GM19023 (cell line): ENCODE data around the gene CMTR1.
A peak's percentile ranks its signal among the peaks of the same experiment; 100 is the strongest.
"Not testable (repeated sequence)": the region's sequence is repeated elsewhere in the genome, so short reads cannot be mapped to it uniquely, and the experiment has no call there.

Experiments
- ATAC-seq: cut with Tn5 transposase; IDR thresholded peaks from one replicate; pipeline ENCODE4 v1.9.1; 2021; ENCODE audit warnings: mild to moderate bottlenecking, moderate library complexity; ENCODE audit not compliant: unreplicated experiment

Gene CMTR1

DNA sequence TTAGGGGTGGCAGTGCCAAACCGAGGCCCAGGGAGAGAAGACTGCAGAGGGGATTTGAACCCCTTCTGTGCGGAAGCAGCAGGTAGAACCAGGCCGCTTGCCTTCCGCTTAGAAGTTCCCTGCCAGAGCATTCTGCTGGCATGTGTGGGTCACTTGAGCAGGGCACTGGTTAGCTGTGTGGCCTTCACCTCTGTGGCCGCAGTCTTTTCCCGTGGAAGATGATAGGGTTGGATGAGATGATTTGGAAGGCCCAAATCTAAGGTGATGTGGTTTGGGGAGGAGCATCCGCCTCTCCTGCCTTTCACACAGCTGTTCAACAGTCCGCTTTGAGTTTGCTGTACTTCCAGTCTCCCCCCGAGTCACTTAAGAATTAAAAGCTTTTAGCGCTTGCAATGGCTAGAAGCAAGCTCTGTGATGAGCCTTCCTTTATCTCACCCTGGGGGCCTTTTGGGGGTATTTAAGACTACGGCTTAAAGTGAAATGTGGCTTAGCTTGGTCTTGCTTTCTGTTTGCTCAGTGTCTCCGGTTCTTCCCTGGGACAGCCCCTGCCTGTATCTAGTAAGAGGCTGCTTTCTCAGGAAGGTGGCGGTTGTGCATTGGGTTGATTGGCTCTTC is 743 bp downstream of the CMTR1 start:
- ATAC-seq: peak; percentile 39

DNA sequence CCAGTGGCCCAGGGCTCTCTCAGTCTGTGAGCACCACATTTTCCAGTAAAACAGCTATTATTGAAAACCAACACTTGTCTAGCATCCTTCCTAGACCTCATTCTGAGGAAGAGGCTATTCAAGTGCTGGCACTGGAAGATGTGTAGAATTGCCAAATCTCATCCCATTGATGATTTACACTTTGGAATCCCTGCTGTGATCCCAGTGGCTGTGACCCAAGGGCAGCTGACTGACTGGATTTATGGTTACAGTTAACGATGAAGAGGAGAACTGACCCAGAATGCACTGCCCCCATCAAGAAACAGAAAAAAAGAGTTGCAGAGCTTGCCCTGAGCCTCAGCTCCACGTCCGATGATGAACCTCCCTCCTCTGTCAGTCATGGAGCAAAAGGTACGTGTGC is 2.4 kb downstream of the CMTR1 start:
- no peak for ATAC-seq

DNA sequence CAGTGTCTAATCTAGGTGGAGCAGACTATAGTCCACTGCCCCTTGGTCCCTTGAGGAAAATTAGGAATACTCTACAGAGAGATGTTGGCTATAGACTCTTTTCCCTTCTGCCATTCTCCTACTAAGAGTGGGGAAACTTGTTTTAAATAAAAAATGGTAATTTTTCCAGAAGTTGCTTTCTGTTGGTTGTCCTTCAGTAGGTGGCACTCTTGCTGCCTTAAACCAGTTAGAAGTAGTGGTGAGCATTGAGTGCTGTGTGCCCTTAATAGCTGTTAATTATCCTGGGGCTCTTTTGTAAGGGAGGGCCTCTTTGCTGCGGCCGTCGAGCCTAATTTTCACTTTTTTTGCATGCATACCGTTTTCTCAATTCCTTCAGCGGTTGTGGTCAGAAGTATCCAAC is 2.8 kb downstream of the CMTR1 start:
- ATAC-seq: no peak

DNA sequence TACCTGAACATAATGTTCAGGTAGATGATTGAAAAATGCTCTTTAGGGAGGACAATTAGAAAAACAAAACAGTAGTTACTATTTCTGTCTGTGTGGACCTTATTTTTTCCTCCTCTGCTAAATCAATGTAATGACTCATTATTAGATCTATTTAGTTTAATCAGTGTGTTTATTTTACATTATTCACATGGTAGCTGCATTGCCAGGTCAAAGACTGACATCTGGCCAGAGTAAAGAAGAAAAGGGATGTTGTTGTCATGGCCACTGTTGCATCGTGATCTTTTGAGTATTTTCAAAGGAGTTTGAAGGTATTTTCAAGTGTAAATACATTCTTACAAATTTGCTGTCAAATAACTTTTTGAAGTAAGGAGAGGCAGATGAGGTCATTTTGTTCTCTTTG is 5.9 kb downstream of the CMTR1 start:
- no peak for ATAC-seq

DNA sequence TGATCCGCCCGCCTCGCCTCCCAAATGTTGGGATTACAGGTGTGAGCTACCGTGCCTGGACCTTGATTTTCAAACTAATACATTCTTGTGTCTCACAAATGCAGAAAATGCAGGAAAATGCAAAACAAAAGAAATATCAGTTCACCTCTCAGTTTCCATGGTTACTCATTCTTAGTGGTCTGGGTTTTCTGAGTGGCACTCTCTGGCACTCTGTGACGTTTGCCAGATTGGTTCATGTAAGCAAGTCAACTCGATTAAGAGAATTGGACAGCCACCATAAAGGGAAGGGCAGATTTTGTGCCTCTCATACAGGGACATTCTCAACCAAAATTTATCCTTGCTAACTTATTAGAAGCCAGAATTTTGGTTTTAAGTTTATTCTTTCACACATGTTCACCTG is 8.6 kb downstream of the CMTR1 start:
- no peak for ATAC-seq

DNA sequence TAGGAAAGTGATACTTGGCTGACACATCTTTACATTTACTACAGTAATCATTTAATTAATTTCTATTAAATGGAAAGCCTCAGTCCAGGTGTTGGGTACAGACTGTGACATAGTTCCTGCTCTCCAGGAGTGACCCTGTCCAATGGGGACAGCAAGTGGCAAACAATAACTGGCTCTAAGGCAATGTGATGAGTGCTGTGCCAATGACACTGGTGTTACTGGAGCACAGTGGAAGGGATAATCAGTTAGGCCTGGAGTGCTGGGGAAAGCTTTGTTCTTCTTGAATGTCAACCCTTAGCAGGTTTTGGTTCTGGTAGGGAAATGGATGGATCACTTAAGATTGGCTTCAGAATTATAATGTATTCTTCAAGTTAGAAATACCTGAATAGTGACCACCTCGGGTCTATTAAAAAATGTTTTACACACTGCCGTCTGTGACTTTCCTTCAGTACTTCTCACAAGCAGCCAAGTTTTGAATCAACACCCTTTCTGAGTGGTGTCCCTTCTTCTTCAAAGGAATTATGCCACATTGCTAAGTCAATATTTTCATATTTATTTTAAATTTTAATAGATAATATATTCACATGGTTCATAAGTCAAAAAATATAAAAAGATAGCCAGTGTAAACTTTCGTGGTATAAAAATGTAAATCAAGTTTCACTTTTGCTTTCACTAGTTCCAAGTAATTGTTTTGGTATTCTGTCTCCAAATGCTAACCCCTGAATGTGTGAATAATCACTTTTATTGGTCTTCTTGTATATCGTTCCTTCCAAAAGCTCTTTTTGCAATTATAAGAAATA is 9.6 kb downstream of the CMTR1 start:
- no peak for ATAC-seq

DNA sequence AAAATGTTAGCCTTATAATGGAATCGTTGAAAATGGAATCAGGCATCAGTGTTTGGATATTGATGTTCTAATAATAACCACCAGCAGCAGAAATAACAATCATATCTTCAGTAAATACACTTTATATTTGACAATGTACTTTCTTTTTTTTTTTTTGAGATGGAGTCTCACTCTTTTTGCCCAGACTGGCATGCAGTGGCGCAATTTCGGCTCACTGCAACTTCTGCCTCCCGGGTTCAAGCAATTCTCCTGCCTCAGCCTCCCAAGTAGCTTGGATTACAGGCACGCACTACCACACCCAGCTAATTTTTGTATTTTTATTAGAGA is 10.2 kb downstream of the CMTR1 start:
- ATAC-seq: not testable (repeated sequence)

DNA sequence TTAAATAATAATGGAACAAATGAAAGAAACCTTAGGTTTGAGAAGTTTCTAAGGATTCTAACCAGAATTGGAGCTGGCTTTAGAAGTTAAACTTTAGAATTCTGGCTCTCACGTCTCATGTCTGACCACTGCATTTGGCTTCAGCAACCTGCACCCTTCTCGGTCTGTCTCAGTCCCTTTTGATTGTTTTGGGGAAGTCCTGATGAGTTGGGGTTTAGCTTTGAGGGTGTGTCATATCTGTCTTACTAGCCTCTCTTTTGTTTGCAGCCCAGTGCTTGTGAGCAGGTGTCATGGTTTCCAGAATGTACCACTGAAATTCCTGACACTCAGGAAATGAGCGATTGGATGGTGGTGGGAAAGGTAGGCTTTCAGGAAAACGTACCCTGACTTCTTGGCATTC is 17.0 kb downstream of the CMTR1 start:
- no peak for ATAC-seq

DNA sequence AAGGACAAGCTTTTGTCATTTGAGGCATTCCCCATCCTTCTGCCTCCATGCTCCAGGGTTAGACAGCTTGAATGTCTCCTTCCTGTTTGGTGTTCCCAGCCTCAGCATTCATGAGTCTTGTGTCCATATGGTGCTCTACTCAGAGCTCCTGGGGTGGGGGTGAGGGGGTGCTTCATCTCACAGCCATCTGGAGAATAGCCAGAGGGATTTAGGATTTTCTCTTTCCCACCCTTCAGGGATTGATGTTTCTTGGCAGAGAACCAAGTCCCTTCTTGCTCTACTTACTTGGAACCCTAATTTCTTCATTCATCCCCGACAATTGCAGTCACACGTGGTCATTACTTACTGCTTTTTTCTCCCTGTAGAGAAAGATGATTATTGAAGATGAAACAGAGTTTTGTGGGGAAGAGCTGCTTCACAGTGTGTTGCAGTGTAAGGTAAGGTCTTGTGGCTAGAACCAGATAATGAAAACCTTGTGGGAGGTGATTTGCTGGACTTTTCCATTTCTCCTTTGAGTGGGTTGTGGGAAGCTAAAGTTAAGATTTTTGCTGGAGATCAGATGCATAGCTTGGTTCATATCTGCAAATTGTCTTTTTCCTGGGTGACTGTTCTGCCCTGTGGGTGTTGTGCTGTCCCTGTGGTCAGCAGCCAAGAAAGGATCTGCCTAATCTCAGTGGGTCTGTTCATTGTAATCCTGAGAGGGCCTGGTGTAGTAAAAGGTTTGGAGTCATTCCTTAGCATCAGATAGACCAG is 18.6 kb downstream of the CMTR1 start:
- ATAC-seq: no peak

DNA sequence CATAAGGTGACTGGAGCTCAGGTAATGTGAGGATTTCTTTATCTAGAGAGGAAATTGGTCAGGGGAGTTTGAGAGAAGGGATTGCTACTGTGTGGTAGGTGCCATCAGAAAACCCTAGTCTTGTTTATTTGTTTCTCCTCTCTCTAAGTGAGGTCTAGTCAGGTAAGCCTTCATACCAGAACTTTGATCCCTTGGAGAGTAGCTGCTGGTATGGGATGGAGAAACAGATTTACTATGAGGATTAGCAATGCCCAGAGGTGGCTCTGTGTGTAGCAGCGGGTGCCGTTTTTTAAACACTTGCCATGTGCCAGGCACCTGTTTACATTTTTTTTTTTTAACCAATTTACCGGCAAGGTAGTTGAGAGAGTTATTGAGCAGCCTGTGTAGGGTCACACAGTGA is 19.5 kb downstream of the CMTR1 start:
- ATAC-seq: no peak

DNA sequence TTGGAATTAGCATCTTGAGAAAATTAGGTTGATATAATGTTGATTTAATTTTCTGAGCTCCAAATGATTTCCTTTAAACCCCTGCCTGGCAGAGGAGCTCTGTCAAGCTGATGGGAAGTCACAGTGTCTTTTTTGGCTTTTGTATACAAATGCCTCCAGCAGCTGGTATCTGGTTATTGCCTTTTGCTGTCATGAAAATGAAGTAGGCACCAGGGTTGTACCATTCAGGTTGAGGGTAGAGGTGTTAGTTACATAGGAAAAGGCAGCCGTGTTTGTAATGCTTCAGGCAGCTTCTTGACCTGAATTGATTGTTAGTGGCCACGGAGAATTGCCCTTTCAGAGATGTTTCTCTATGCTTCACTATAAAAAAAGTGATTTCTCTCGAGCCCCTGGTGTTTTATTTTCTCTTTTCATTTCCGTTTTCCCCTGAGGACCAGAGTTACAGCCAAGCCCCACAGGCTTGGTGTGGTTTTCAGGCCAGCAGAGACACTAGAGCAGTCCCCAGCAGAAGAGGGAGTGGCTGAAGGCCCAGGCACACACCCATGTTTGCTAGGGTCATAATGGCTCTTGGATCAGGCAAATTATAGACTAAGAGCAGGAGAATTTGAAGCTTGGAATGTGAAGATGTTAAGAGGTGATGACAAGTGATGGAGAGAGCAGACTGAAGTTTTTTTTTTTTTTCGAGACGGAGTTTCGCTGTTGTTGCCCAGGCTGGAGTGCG is 21.6 kb downstream of the CMTR1 start:
- ATAC-seq: no peak

DNA sequence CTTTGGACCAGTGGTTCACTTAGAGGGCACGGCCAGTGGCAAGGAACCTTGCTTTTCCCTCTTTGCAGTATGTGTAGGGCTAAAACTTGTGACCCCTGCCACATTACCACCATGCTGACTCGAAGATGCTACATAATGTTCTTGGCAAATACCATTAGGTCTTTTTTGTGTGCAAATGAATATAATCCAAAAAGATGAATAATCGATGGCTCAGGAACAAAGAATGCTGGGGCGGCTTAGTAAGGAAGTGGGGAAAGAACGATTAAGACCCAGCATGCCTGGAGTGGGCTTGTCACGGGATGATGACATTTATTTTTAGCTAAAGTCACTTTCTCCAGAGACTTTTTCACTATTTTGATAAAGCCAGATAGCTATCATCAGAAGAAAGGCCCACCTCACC is 23.1 kb downstream of the CMTR1 start:
- ATAC-seq: no peak

DNA sequence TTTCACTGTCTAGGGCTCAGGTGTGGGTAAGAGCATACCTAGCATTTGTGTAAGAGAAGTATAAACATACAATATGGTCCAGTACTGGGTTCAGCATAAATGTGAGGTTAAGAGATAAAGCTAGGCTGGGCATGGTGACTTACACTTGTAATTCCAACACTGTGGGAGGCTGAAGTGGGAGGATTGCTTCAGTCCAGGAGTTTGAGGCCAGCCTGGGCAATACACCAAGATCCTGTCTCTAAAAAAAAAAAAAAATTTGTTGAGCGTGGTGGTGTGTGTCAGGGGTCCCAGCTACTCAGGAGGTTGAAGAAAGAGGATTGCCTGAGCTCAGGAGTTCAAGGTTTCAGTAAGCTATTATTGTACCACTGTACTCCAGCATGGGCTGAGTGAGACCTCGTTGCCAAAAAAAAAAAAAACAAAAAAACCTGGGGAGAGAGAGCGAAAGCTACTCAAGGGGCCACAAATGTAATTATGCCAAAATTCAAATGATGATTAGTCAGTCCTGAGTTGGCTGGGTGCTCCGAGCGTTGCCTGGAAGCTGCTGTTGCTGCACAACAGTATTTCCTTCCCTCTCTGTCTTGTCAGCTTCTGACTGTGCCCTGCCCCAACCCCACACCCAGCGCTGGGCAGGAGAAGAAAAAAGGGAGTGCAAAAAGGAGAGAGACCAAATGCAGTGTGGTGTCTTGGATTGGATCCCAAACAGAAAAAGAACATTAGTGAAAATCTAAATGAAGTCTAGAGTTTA is 24.0 kb downstream of the CMTR1 start:
- no peak for ATAC-seq

DNA sequence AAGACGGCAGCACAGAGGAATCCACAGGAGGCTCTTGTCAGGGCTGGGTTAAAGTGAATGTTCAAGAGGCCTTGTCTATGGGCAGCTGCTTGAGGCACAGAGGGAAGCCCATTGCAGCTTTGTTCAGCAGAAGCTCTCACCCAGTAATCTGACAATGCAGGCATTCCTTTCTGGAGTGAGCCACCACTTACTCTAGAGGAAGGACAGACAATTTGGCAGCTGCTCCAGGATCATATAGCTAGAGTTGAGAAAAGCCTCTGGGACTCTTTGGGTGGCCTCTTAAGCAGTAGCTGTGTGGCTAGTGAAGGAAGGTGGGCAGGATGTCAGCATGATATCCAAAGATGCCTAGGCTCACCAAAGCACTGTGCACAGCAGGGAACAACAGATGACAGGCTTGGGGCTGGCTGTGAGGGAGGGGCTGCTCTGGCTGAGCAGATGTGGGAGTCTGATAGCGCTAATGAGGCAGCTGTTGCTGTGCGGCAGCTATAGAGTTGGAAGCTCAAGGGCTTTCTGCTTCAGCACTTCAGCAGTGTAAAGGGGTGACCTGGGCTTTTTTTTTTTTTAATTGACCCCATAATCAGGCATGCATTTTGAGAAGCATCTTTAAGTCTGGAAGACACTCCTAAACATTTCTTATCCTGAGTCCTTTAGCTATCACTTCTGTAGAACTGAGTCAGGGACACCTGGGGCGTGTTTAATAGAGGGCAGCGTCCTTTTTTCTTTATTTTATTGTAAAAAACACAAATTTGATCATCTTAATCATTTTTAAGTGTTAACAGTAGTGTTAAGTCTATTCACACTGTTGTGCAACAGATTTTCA is 27.2 kb downstream of the CMTR1 start:
- ATAC-seq: no peak

DNA sequence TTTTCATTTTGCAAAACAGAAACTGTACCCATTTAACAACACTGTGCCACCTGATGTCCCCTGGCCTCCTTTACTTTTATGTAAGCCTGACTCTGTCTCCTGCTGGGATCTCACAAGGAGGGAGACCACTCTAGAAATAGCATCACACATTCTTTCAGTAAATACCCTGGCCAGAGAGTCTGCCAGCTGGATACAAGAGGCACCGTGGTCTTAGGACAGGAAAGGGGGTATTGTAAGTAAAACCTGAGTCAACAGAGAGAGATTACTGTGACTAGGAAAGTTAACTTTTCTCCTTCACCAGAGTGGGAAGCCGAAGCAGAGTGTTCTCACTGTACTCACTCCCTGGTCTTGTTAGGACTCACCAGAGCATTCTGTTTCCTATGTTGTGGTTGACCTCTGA is 27.8 kb downstream of the CMTR1 start:
- no peak for ATAC-seq

DNA sequence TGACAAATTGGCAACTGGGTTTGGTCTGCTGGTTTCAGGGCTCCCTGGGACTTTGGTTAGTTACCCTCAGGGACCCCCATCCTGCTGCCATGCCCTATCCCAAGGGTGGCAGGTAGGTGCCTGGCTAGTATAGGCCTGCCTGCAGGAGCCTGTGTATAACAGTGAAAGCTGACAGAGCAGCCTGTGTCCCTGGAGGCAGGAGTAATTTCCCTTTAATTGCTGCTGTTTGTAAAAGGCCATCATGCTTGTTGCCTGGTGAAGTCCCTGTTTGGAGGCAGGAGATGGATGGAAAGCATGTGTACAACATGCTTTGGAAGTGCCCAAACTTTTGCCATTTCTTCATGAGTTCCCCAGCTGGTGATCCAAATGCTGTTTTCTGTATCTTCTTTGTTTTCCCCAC is 30.1 kb downstream of the CMTR1 start:
- ATAC-seq: no peak

DNA sequence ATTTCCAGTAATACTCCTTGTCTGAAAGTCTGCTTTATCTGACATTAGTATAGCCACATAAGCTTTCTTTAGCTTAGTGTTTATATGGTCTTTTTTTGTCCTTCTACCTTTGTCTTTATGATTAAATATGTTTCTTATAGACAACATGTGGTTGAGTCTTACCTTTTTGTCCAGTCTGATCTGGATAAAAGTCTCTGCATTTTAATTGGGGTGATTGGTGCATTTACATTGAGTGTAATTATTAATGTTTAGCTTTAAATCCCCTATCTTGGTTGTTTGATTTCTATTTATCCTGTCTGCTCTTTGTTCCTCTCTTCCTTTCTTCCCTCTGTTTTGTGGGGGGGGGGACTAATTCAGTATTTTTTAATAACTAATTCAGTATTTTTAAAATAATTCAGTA is 34.7 kb downstream of the CMTR1 start:
- no peak for ATAC-seq

DNA sequence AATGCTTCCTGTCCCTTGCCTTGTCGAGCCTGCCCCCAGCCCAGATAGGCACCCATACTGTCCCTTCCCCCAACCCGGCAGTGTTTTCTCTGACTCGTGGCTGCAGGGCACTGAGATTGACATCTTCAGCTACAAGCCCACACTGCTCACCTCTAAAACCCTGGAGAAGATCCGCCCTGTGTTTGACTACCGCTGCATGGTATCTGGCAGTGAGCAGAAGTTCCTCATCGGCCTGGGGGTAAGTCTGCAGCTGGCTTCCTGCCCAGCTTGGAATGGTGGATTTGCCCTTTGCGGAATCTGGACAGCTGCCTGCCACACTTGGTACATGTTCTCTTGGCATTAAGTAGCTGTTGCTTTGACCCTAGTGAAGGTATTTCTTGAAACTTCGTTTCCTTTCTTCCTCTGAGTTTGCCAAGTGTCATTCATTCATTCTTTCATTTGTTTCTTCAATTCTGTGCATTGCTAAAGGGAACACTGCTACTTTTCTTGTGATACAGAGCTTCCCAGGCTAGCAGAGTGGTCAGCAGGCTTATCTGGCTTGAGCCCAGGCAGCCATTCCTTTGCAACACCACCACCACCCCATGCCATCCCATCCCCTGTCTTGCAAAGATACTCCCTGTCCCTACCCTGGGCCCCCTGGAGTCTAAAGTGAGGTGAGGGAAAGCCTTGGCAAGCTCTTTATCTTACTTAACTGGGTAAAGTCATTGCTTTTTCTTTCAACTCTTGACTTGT is 40.5 kb downstream of the CMTR1 start:
- ATAC-seq: no peak

DNA sequence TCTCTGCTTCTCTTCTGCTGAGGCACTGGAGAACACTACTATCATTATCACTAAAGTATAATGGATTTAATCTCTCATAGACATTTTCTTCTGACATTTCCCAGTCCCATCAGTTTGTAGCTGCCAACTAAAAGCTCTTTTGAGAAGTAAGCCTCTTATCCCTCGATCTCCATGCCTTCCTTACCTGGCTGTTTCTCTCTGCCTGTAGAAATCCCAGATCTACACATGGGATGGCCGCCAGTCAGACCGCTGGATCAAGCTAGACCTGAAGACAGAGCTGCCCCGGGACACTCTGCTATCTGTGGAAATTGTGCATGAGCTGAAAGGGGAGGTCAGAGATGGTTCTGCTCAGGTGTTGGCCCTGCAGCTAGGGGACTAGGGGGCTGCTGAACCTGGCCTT is 41.3 kb downstream of the CMTR1 start:
- no peak for ATAC-seq
